H9 (cell line): ENCODE results near the gene EML2. TPM values are rescaled to one million over a fixed set of nuclear protein-coding genes. Genes with fewer than 3 reads are reported as not detected.

ENCODE experiments used
- DNase-seq: peaks from one replicate; pipeline ENCODE4 v3.0.0-alpha.2; 2017
- H2AFZ ChIP-seq: one replicate; pipeline ENCODE4 v1.6.1; 2013; ENCODE audit warnings: mild to moderate bottlenecking, low read length, control low read depth, moderate library complexity
- H2AK5ac ChIP-seq: 2 replicates; pipeline ENCODE4 v1.6.1; 2013; ENCODE audit warnings: low read length, control low read depth, mixed read lengths; ENCODE audit not compliant: insufficient read length
- H2BK120ac ChIP-seq: one replicate; pipeline ENCODE4 v1.6.1; 2013; ENCODE audit warnings: low read depth, mild to moderate bottlenecking, low read length, control low read depth, inconsistent platforms; ENCODE audit not compliant: poor library complexity, severe bottlenecking
- H2BK12ac ChIP-seq: 2 replicates; pipeline ENCODE4 v1.6.1; 2013; ENCODE audit warnings: low read length, control low read depth, mixed read lengths, low read depth; ENCODE audit not compliant: insufficient read length
- H2BK15ac ChIP-seq: 2 replicates; pipeline ENCODE4 v1.6.1; 2013; ENCODE audit warnings: low read depth, low read length, control low read depth
- H2BK20ac ChIP-seq: one replicate; pipeline ENCODE4 v1.6.1; 2013; ENCODE audit warnings: low read depth, mild to moderate bottlenecking, low read length, control low read depth, inconsistent platforms; ENCODE audit not compliant: poor library complexity, severe bottlenecking
- H2BK5ac ChIP-seq: 2 replicates; pipeline ENCODE4 v1.6.1; 2013; ENCODE audit warnings: low read length, control low read depth, mixed read lengths; ENCODE audit not compliant: insufficient read length
- H3K14ac ChIP-seq: 2 replicates; pipeline ENCODE4 v1.6.1; 2013; ENCODE audit warnings: low read length, control low read depth; ENCODE audit not compliant: insufficient read depth
- H3K18ac ChIP-seq: 2 replicates; pipeline ENCODE4 v1.6.1; 2013; ENCODE audit warnings: low read depth, mild to moderate bottlenecking, mixed read lengths, low read length, control low read depth; ENCODE audit not compliant: insufficient read length
- H3K23ac ChIP-seq: 2 replicates; pipeline ENCODE4 v1.6.1; 2013; ENCODE audit warnings: low read length, control low read depth, mixed read lengths, low read depth; ENCODE audit not compliant: insufficient read length
- H3K23me2 ChIP-seq: 2 replicates; pipeline ENCODE4 v1.6.1; 2013; ENCODE audit warnings: low read depth, mild to moderate bottlenecking, mixed read lengths, low read length, control low read depth; ENCODE audit not compliant: insufficient read length, poor library complexity, severe bottlenecking
- H3K27ac ChIP-seq: 2 replicates; pipeline ENCODE4 v1.5.1; 2013; ENCODE audit warnings: low read length, control low read depth, mixed read lengths, low read depth; ENCODE audit not compliant: insufficient read length
- H3K27me3 ChIP-seq: 2 replicates; pipeline ENCODE4 v1.6.1; 2013; ENCODE audit warnings: low read length, control low read depth, inconsistent platforms; ENCODE audit not compliant: insufficient read depth
- H3K4ac ChIP-seq: 2 replicates; pipeline ENCODE4 v1.6.1; 2013; ENCODE audit warnings: low read depth, mild to moderate bottlenecking, control low read depth, inconsistent platforms, low read length, moderate library complexity
- H3K4me1 ChIP-seq: 2 replicates; pipeline ENCODE4 v1.6.1; 2013; ENCODE audit warnings: low read length, control low read depth, inconsistent platforms; ENCODE audit not compliant: insufficient read depth
- H3K4me2 ChIP-seq: 2 replicates; pipeline ENCODE4 v1.6.1; 2013; ENCODE audit warnings: low read length, control low read depth, mixed read lengths; ENCODE audit not compliant: insufficient read length, insufficient read depth
- H3K56ac ChIP-seq: 2 replicates; pipeline ENCODE4 v1.6.1; 2013; ENCODE audit warnings: low read depth, mild to moderate bottlenecking, mixed read lengths, low read length, control low read depth; ENCODE audit not compliant: insufficient read length
- H3K79me1 ChIP-seq: 2 replicates; pipeline ENCODE4 v1.6.1; 2013; ENCODE audit warnings: low read depth, mild to moderate bottlenecking, moderate library complexity, low read length, control low read depth, inconsistent platforms; ENCODE audit not compliant: insufficient read depth, poor library complexity, severe bottlenecking
- H3K79me2 ChIP-seq: 2 replicates; pipeline ENCODE4 v1.6.1; 2013; ENCODE audit warnings: low read length, control low read depth, inconsistent platforms; ENCODE audit not compliant: insufficient read depth
- H3K9ac ChIP-seq: 2 replicates; pipeline ENCODE4 v1.6.1; 2013; ENCODE audit warnings: low read length, control low read depth, mixed read lengths; ENCODE audit not compliant: insufficient read length; ENCODE audit errors: extremely low read depth
- H3K9me3 ChIP-seq: one replicate; pipeline ENCODE4 v1.6.1; 2013; ENCODE audit warnings: low read depth, low read length, inconsistent platforms; ENCODE audit not compliant: control insufficient read depth
- H3T11ph ChIP-seq: one replicate; pipeline ENCODE4 v1.6.1; 2013; ENCODE audit warnings: mild to moderate bottlenecking, low read length, control low read depth, inconsistent platforms
- H4K20me1 ChIP-seq: one replicate; pipeline ENCODE4 v1.6.1; 2013; ENCODE audit not compliant: control insufficient read depth, insufficient read length, insufficient read depth
- H4K5ac ChIP-seq: 2 replicates; pipeline ENCODE4 v1.6.1; 2013; ENCODE audit warnings: low read depth, mild to moderate bottlenecking, mixed read lengths, low read length, control low read depth; ENCODE audit not compliant: insufficient read length
- H4K8ac ChIP-seq: replicated peaks from 2 replicates; pipeline ENCODE4 v1.6.1; 2013; ENCODE audit warnings: low read length, control low read depth, mixed read lengths, low read depth; ENCODE audit not compliant: insufficient read length
- H4K91ac ChIP-seq: 2 replicates; pipeline ENCODE4 v1.6.1; 2013; ENCODE audit warnings: low read depth, mild to moderate bottlenecking, moderate library complexity, mixed read lengths, low read length, control low read depth; ENCODE audit not compliant: insufficient read length
- H3K27ac Mint-ChIP-seq, 3 experiments: 2 replicates in 2 of 3; 3 replicates in 1 of 3; pipeline ENCODE4 v1.8.0; 2020 to 2021; ENCODE audit warnings: mixed read lengths in 3 of 3, mild to moderate bottlenecking in 1 of 3, moderate library complexity in 1 of 3
- H3K27me3 Mint-ChIP-seq: 2 replicates; pipeline ENCODE4 v1.8.0; 2021; ENCODE audit warnings: low read depth, mild to moderate bottlenecking, moderate library complexity, mixed read lengths
- H3K36me3 Mint-ChIP-seq, 3 experiments: 2 replicates in 2 of 3; 3 replicates in 1 of 3; pipeline ENCODE4 v1.8.0; 2020 to 2021; ENCODE audit warnings: low read depth in 3 of 3, mixed read lengths in 3 of 3; ENCODE audit not compliant: insufficient read depth in 1 of 3
- H3K4me1 Mint-ChIP-seq, 2 experiments: 2 replicates each; pipeline ENCODE4 v1.8.0; 2020; ENCODE audit warnings: mixed read lengths in 2 of 2
- H3K4me3 Mint-ChIP-seq, 2 experiments: 2 replicates in 1 of 2; 3 replicates in 1 of 2; pipeline ENCODE4 v1.8.0; 2020 to 2021; ENCODE audit warnings: mild to moderate bottlenecking in 2 of 2, mixed read lengths in 2 of 2, moderate library complexity in 1 of 2
- H3K9me3 Mint-ChIP-seq, 2 experiments: 2 replicates in 1 of 2; 3 replicates in 1 of 2; pipeline ENCODE4 v1.8.0; 2020; ENCODE audit warnings: mild to moderate bottlenecking in 2 of 2, mixed read lengths in 2 of 2, moderate library complexity in 1 of 2
- WGBS: extraction: QIAGEN DNeasy Blood & Tissue Kit; methylation state at CpG from one replicate; pipeline ENCODE4 v1.1.7; 2013; ENCODE audit warnings: missing lambda C conversion rate, low lambda C conversion rate, mixed read lengths; ENCODE audit not compliant: insufficient read length; ENCODE audit errors: extremely low coverage; 5-methylcytosine and 5-hydroxymethylcytosine counted together
- total RNA-seq: library from RNA; stranded (reverse); gene quantifications from 2 replicates; pipeline ENCODE4 v1.2.1, GENCODE V29; 2021
- TF ChIP-seq, protein P1 (sequence below): fragments of 200-600 bp; sonication (generic); conservative IDR thresholded peaks from 3 replicates; pipeline ENCODE4 v1.8.0; 2021; ENCODE audit warnings: antibody characterized with exemption, mild to moderate bottlenecking

EML2 gene
- total RNA-seq, 1 experiment from 2014 or later, result 22.6 TPM

DNA sequence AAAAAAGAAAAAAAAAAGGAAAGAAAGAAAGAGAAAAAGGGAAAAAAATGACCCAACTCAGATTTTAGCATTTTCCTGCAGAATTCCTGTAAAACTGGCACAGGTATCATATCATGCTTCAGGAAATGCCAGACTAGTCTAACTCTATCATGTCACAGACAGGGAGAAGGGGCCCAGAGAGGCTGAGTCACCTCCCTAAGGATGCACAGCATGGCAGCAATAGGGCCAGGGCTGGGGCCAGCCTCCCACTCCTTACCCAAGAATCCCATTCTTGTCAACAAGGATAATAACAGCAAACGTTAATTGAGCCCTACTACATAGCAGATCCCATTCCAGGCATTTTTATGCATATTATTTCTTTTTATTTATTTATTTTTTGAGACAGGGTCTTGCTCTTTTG lies 45.7 kb downstream of the EML2 start:
- Histone ChIP-seq H2BK5ac (no peak overlapping the region), H3K4me2 (no peak overlapping the region), H3K27ac (no peak overlapping the region), H3K27me3 (peaks cover 9% of the 10 kb centered on the region; the same call in 1 of the 2 replicates), H3K9ac (no peak overlapping the region), H3K79me1 (no peaks in the 10 kb centered on the region), H3K23me2 (no peaks in the 10 kb centered on the region), H3K23ac (no peak overlapping the region), H3K56ac (no peak overlapping the region), H2BK120ac (no peak overlapping the region), H3K14ac (no peak overlapping the region), H3K79me2 (no peaks in the 10 kb centered on the region), H3K18ac (no peak overlapping the region), H2AK5ac (no peak overlapping the region), H3K4ac (no peak overlapping the region), H4K20me1 (no peaks in the 10 kb centered on the region), H4K5ac (no peak overlapping the region), H3K4me1 (no peaks in the 10 kb centered on the region), H2BK20ac (no peak overlapping the region), H3K9me3 (no peaks in the 10 kb centered on the region), H2BK12ac (no peak overlapping the region), H2BK15ac (no peak overlapping the region), H3T11ph (no peak overlapping the region), H4K91ac (no peak overlapping the region), H4K8ac (no peak overlapping the region), H2AFZ (no peak overlapping the region)
- no peak overlapping the region for H3K4me3 Mint-ChIP-seq
- no peak overlapping the region for H3K27ac Mint-ChIP-seq
- TF ChIP-seq, protein P1, sequence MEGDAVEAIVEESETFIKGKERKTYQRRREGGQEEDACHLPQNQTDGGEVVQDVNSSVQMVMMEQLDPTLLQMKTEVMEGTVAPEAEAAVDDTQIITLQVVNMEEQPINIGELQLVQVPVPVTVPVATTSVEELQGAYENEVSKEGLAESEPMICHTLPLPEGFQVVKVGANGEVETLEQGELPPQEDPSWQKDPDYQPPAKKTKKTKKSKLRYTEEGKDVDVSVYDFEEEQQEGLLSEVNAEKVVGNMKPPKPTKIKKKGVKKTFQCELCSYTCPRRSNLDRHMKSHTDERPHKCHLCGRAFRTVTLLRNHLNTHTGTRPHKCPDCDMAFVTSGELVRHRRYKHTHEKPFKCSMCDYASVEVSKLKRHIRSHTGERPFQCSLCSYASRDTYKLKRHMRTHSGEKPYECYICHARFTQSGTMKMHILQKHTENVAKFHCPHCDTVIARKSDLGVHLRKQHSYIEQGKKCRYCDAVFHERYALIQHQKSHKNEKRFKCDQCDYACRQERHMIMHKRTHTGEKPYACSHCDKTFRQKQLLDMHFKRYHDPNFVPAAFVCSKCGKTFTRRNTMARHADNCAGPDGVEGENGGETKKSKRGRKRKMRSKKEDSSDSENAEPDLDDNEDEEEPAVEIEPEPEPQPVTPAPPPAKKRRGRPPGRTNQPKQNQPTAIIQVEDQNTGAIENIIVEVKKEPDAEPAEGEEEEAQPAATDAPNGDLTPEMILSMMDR, result no peak
- no CpG with 5 or more reads among the region's 1 CpG for WGBS
- H3K4me1 Mint-ChIP-seq, result peaks cover 20 to 34% of the 10 kb centered on the region in 2 experiments
- peaks cover 0 to 6% of the 10 kb centered on the region in 2 experiments; a peak in 2 of 5 replicates for H3K9me3 Mint-ChIP-seq
- H3K27me3 Mint-ChIP-seq, result peaks cover 69% of the 10 kb centered on the region
- DNase-seq, result no peak
- no peaks in the 10 kb centered on the region for H3K36me3 Mint-ChIP-seq
